ENCODE data around the gene NOP14. TPM values are rescaled to one million over a fixed set of nuclear protein-coding genes. Genes with fewer than 3 reads are reported as not detected.
"Not testable (repeated sequence)": the region's sequence is repeated elsewhere in the genome, so short reads cannot be mapped to it uniquely, and the experiment has no call there.

The NOP14 gene
- polyA plus RNA-seq, 3 donors: 19.2 to 22.6 (median 19.9) TPM

DNA sequence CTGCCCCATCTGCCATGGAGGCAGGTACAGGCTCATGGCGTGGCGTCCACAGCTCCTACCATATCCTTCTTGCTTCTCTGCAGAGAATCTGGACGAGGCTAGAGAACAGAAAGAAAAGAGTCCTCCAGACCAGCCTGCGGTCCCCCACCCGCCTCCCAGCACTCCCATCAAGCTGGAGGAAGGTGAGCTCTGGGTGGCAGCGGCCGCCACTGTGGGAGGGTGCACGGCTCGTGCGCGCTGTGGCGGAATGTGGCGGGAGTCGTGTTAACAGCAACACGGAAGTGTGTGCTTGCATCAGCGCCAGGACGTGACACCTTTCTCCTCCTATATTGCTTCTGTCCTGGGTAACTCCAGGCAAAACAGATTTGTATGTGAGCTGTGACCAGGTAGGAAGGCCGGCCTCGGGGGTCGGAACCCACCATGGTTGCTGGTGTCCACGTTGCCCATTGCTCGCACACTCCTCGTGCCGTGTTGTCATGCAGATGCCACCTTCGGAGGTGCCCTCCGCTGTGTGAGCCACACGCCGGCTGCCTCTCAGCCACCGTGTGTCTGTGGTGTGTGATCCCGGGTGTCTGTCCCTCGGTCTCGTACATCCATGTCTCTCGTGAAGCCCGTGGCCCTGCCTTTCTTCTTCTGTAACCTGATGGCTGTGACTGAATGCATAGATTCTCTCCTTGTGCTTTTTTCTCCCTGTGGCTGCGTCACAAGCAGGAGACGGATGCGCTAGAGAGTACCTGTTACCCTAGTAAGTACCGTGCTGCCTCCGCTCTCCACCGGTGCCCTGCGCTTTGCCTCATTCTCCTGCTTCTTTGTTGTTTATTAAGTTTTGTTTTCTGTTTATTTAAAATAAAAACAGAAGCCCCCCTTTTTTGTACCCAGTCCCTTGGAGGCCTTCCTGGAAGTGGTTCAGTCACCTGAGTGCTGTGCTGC lies 37.0 kb downstream of the NOP14 start:
- 90 to 93% (median 92%) methylated on average over 40 to 41 of the region's 41 CpGs for WGBS, 3 donors
- H3K27ac ChIP-seq (ENCODE audit: low read depth, low read length): no peak overlapping the region

- WGBS, 3 donors: 90 to 94% (median 93%) methylated on average over 5 of the region's 5 CpGs
- no peak overlapping the region for H3K27ac ChIP-seq (ENCODE audit: low read depth, low read length)
These were observed 37.7 kb downstream of the NOP14 start for GRCh38 chr4:2925496-2925895.

- H3K27ac ChIP-seq (ENCODE audit: low read depth, low read length): no peak overlapping the region
- 73 to 93% (median 90%) methylated on average over 7 of the region's 7 CpGs for WGBS, 3 donors
These were observed 38.4 kb downstream of the NOP14 start for GRCh38 chr4:2924765-2925301.

- 88 to 90% (median 89%) methylated on average over 8 of the region's 8 CpGs for WGBS, 3 donors
- no peak overlapping the region for H3K27ac ChIP-seq (ENCODE audit: low read depth, low read length)
These were observed 38.9 kb downstream of the NOP14 start for GRCh38 chr4:2924286-2924685.

DNA sequence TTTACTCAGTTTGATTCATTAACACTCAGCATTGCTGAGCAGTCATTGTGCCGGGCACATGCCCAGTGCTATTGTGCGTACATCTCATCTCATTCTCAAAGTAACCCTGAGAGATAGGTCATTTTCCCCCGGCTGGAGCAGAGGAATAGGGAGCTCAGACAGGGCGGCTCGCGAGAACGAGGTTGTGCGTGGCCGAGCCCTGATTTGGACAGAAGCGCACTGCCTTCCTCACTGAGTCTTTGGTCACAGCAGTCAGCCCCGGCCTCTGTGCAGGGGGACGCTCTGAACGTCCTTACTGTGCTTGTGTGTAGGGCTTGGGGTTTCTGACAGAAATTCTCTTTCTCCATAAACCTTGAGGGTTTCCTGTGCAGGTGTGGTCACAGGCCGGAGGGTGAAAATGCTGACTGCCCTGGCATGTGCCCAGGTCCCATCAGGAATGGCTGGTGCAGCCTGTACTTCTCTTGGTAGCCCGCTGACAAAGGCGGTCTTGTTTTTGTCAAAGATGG lies 39.5 kb downstream of the NOP14 start:
- no peak overlapping the region for H3K27ac ChIP-seq (ENCODE audit: low read depth, low read length)
- 82 to 94% (median 86%) methylated on average over 16 of the region's 16 CpGs for WGBS, 3 donors

DNA sequence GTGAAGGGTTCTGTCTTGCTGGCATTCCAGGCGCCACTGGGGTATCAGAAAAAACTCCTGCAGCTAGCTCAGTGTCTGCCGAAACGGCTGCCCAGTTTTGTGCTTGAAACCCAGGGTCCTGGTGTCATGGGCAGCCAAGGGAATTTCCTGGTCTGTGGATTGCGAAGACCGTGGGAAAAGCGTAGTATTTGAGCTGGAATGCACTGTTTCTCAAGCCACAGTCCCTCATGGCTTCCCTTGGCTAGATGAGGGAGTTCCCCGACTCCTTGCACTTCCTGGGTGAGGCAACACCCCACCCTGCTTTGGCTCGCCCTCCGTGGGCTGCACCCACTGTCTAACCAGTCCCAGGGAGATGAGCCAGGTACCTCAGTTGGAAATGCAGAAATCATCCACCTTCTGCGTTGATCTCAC lies 40.1 kb downstream of the NOP14 start:
- 66 to 91% (median 69%) methylated on average over 10 of the region's 10 CpGs for WGBS, 3 donors
- H3K27ac ChIP-seq (ENCODE audit: low read depth, low read length): no peak overlapping the region

GRCh38 chr4:2922453-2923101 lies 40.6 kb downstream of the NOP14 start:
- H3K27ac ChIP-seq (ENCODE audit: low read depth, low read length): not testable (repeated sequence)
- 49 to 61% (median 51%) methylated on average over 7 of the region's 7 CpGs for WGBS, 3 donors

- not testable (repeated sequence) for H3K27ac ChIP-seq (ENCODE audit: low read depth, low read length)
- 93 to 95% (median 95%) methylated on average over 8 of the region's 8 CpGs for WGBS, 3 donors
These were observed 44.5 kb downstream of the NOP14 start for GRCh38 chr4:2918714-2919113.

DNA sequence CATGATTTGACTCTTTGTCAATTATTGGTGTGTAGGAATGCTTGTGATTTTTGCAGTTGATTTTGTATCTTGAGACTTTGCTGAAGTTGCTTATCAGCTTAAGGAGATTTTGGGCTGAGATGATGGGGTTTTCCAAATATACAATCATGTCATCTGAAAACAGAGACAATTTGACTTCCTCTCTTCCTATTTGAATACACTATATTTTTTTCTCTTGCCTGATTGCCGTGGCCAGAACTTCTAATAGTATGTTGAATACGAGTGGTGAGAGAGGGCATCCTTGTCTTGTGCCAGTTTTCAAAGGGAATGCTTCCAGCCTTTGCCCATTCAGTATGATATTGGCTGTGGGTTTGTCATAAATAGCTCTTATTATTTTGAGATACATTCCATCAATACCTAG lies 44.9 kb downstream of the NOP14 start:
- not testable (repeated sequence) for H3K27ac ChIP-seq (ENCODE audit: low read depth, low read length)
- WGBS, 3 donors: 87 to 97% (median 94%) methylated on average over 2 of the region's 2 CpGs

DNA sequence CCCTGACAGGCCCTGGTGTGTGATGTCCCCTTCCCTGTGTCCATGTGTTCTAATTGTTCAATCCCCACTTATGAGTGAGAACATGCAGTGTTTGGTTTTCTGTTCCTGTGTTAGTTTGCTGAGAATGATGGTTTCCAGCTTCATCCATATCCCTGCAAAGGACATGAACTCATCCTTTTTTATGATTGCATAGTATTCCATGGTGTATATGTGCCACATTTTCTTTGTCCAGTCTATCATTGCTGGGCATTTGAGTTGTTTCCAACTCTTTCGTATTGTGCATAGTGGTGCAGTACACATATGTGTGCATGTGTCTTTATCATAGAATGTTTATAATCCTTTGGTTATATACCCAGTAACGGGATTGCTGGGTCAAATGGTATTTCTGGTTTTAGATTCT lies 46.5 kb downstream of the NOP14 start:
- WGBS, 3 donors: 100% methylated on average over 2 of the region's 2 CpGs
- H3K27ac ChIP-seq (ENCODE audit: low read depth, low read length): not testable (repeated sequence)

DNA sequence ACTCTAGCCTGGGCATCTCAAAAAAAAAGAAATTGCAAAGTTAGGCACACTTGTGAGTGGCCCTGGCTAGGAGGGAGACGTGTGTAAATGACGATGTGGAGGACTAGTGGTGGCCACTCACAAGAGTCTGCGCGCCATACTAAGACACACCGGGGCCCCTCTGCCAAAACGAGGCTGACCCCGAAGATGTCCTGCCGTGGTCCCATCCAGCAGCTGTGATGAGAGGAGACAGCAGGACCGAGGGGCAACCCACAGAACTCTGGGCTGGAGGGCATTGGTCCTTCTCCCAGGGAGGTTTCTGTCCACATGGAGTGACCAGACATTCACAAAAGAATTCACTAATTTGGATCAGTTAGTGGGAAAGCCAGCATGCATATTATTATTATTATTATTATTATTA lies 47.4 kb downstream of the NOP14 start:
- 83 to 92% (median 85%) methylated on average over 9 of the region's 9 CpGs for WGBS, 3 donors
- no peak overlapping the region for H3K27ac ChIP-seq (ENCODE audit: low read depth, low read length)

- no peak overlapping the region for H3K27ac ChIP-seq (ENCODE audit: low read depth, low read length)
- whole genome bisulfite sequencing, 3 donors: 61 to 77% (median 70%) methylated on average over 16 of the region's 16 CpGs
These were observed 48.7 kb downstream of the NOP14 start for GRCh38 chr4:2914256-2915126.

DNA sequence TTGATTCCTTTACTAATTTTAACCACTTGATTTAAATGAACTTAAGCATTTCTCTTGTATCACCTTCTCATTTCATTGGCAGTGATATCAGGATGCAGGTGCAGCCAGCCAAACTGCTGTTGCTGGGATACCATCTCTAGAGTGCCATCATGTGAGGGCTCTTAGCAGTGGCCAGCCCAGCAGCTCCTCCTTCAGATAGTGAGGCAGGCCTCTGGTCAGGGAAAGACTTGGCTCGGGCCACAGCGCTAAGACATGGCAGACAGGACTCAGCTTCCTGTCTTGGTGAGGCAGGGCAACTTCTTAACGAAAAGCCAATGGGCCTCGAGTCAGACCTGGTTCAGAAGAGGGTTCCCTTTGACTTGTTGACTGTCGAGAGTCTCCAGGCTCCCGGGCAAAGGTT lies 50.0 kb downstream of the NOP14 start:
- H3K27ac ChIP-seq (ENCODE audit: low read depth, low read length): no peak overlapping the region
- 89 to 92% (median 91%) methylated on average over 6 of the region's 6 CpGs for WGBS, 3 donors

GRCh38 chr4:2911868-2912267 lies 51.3 kb downstream of the NOP14 start:
- no peak overlapping the region for H3K27ac ChIP-seq (ENCODE audit: low read depth, low read length)
- WGBS, 3 donors: 80 to 88% (median 85%) methylated on average over 3 of the region's 3 CpGs

DNA sequence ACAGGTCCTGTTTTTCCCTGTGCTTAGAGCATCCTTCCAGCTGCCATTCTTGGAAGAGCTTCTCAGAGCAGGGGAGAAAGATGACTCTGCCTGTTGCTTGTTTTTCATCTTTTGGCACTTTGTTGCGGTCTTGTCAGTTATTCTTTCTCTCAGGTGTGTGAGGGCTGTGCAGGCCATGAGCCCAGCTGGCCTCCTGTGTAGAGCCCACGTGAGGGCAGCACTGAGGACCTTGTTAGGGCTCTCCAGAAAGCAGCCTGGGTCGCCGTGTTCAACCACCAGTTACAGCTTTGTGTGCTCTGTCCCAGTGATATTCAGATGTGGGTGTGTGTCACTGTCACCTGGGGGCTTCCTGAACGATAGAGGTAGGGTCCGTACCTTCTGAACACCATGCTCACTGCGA lies 52.8 kb downstream of the NOP14 start:
- H3K27ac ChIP-seq (ENCODE audit: low read depth, low read length): no peak overlapping the region
- WGBS, 3 donors: 83 to 87% (median 83%) methylated on average over 7 of the region's 7 CpGs

GRCh38 chr4:2909583-2909982 lies 53.6 kb downstream of the NOP14 start:
- no peak overlapping the region for H3K27ac ChIP-seq (ENCODE audit: low read depth, low read length)

DNA sequence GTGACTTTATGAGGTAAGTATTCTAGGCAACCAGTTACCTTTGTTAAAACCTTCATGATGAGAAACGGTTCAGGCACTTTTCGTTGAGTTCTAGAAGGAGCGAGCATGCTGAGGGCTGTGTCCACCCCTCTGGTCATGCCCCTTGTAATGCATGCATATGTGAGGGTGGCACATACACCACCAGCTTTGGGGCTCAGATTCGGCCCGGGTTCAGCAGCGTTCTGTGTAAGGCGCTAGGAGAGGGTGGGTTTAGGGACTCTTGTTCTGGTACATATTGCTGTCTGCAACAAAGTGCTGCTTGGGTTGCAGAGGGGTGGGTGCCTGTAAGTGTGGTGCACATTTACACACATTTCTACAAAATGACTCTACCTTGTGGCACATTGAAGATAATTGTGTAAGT lies 54.5 kb downstream of the NOP14 start:
- H3K27ac ChIP-seq (ENCODE audit: low read depth, low read length): no peak overlapping the region
- WGBS, 3 donors: 83 to 97% (median 85%) methylated on average over 7 of the region's 7 CpGs

More at GRCh38 chr4:2909583-2909982, 53.6 kb downstream of the NOP14 start:
- 78 to 84% (median 82%) methylated on average over 8 of the region's 8 CpGs for WGBS, 3 donors

DNA sequence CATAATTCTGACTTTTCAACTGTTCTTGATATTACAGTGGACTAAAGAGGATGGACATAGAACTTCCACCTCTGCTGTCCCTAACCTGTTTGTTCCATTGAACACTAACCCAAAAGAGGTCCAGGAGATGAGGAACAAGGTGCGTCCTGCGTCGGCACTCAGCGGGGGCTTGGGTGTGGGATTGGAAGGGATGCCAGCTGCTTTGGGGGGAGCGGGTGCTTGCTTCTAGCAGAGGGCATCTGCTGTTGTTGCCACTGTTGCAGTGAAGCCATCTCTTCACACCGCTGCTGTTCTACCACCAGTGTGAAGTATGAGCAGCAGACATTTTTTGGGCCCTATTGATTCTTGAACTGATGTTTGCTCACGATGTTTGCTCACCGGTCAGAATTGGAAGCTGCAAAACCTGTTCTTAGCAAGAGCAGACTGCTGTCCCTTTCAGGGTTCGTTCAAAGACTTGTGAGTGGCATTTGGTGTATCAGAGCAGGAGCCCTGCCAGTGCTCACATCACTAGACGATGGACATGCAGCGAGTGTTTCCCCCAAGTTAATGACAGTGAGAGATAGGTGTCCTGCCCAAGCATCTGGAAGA lies 55.4 kb downstream of the NOP14 start:
- H3K27ac ChIP-seq (ENCODE audit: low read depth, low read length): no peak overlapping the region

More for the DNA sequence above, 55.4 kb downstream of the NOP14 start:
- WGBS, 3 donors: 33 to 96% (median 87%) methylated on average over 11 of the region's 11 CpGs

All from adipose tissue (tissue), 3 donors.